ENCODE results near the gene KRTAP5-3.

Gene KRTAP5-3

DNA sequence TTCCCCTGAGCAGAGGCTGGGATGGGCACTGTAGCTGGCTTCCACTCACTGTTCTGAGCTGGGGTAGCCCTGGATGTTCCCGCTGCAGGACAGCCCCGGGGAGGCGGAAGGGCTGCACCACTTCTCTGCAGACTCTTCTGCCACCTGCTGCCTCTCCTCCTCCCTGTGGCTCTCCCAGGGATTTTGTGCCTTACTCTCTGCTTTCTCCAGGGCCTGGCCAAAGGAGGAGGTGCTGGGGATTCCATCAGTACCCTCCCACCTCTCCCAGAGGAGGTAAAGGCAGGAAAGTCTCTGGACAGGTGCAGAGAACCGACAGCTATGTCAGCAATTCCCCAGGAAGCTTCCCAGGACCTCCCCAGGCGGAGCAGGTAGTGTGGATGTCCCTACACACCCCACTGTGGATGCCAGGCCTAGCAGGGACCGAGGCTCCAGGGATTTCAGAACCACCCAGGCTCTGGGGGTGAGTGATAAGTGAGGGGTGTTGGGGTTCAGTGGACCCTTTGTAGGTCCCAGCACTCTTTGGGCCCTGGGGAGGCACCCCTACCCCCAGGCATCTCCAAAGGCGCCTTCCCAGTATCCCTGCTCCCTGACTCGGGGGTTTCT, 47.5 kb downstream of the KRTAP5-3 start:
- H4K8ac ChIP-seq (ENCODE audit: low read depth, low read length): no peak overlapping the region
- peaks cover 0 to 10% of the 10 kb centered on the region in 2 donors for H3K36me3 ChIP-seq (replicated peaks in 1 of 2; ENCODE audit: control insufficient read depth in 2 of 2, insufficient read depth in 2 of 2, low read length in 2 of 2)
- H3K4me3 ChIP-seq (ENCODE audit: low read length in 2 of 2): no peak overlapping the region
- peak overlapping the region; percentile 56 for H2AK5ac ChIP-seq (ENCODE audit: low read depth, low read length)
- peaks cover 3% of the 10 kb centered on the region for H3K79me1 ChIP-seq (ENCODE audit: low read depth, low read length)
- H3K18ac ChIP-seq (ENCODE audit: low read length): peak overlapping the region; percentile 4
- no peak overlapping the region for H3K9ac ChIP-seq (ENCODE audit: low read depth, low read length, poor library complexity)
- peaks cover 0 to 32% (median 27%) of the 10 kb centered on the region in 3 experiments for H3K27me3 ChIP-seq (ENCODE audit: control insufficient read depth in 3 of 3, insufficient read depth in 3 of 3, low read depth in 1 of 3, low read length in 3 of 3)
- no peak for DNase-seq (ENCODE audit: low spot score)
- H4K91ac ChIP-seq (ENCODE audit: low read depth, low read length, poor library complexity): no peak overlapping the region
- peaks cover 6 to 22% of the 10 kb centered on the region in 2 donors for H3K4me1 ChIP-seq (ENCODE audit: control insufficient read depth in 2 of 2, insufficient read depth in 1 of 2, low read depth in 1 of 2, low read length in 2 of 2)
- H2BK120ac ChIP-seq (ENCODE audit: low read depth, low read length): no peak overlapping the region
- H3K27ac ChIP-seq (replicated peaks; ENCODE audit: low read length): no peak overlapping the region
- no peak overlapping the region for H2BK12ac ChIP-seq (ENCODE audit: low read length)
- no peak overlapping the region for H3K4ac ChIP-seq (ENCODE audit: low read length)
- peak overlapping the region; percentile 11 for H3K4me2 ChIP-seq (ENCODE audit: insufficient read depth, low read length, poor library complexity, severe bottlenecking)
- peaks cover 0 to 3% of the 10 kb centered on the region in 2 donors for H3K9me3 ChIP-seq (replicated peaks in 1 of 2; ENCODE audit: control insufficient read depth in 2 of 2, insufficient read depth in 1 of 2, low read depth in 1 of 2, low read length in 2 of 2)
- no peak overlapping the region for H2BK5ac ChIP-seq (ENCODE audit: low read length)
- no peak overlapping the region for H2BK15ac ChIP-seq (ENCODE audit: low read length)
- WGBS, 2 donors (ENCODE audit: extremely low coverage in 2 of 2, insufficient read length in 2 of 2, insufficient replicate concordance in 1 of 2): no CpG with 5 or more reads among the region's 8 CpGs
- H2AFZ ChIP-seq (ENCODE audit: low read length): no peak overlapping the region
- H3K14ac ChIP-seq (ENCODE audit: low read length): no peak overlapping the region
- no peak overlapping the region for H3K23ac ChIP-seq (ENCODE audit: low read depth, low read length, poor library complexity)

- Histone ChIP-seq H3K9me3 (replicated peaks in 1 of 2; ENCODE audit: control insufficient read depth in 2 of 2, insufficient read depth in 1 of 2, low read depth in 1 of 2, low read length in 2 of 2) (peaks cover 0 to 3% of the 10 kb centered on the region in 2 donors), H2AK5ac (ENCODE audit: low read depth, low read length) (peak overlapping the region; percentile 56), H3K9ac (ENCODE audit: low read depth, low read length, poor library complexity) (no peak overlapping the region), H2BK5ac (ENCODE audit: low read length) (peak overlapping the region; percentile 42), H2BK15ac (ENCODE audit: low read length) (peak overlapping the region; percentile 58), H3K18ac (ENCODE audit: low read length) (peak overlapping the region; percentile 4), H3K4me1 (ENCODE audit: control insufficient read depth in 2 of 2, insufficient read depth in 1 of 2, low read depth in 1 of 2, low read length in 2 of 2) (peaks cover 6 to 22% of the 10 kb centered on the region in 2 donors), H2AFZ (ENCODE audit: low read length) (no peak overlapping the region), H3K27me3 (ENCODE audit: control insufficient read depth in 3 of 3, insufficient read depth in 3 of 3, low read depth in 1 of 3, low read length in 3 of 3) (peaks cover 2 to 37% (median 33%) of the 10 kb centered on the region in 3 experiments), H4K91ac (ENCODE audit: low read depth, low read length, poor library complexity) (no peak overlapping the region), H3K14ac (ENCODE audit: low read length) (no peak overlapping the region), H3K36me3 (replicated peaks in 1 of 2; ENCODE audit: control insufficient read depth in 2 of 2, insufficient read depth in 2 of 2, low read length in 2 of 2) (peaks cover 0 to 10% of the 10 kb centered on the region in 2 donors), H2BK120ac (ENCODE audit: low read depth, low read length) (no peak overlapping the region), H3K23ac (ENCODE audit: low read depth, low read length, poor library complexity) (no peak overlapping the region), H4K8ac (ENCODE audit: low read depth, low read length) (no peak overlapping the region), H3K27ac (replicated peaks; ENCODE audit: low read length) (no peak overlapping the region), H3K4ac (ENCODE audit: low read length) (no peak overlapping the region), H2BK12ac (ENCODE audit: low read length) (no peak overlapping the region), H3K4me3 (ENCODE audit: low read length in 2 of 2) (no peak overlapping the region), H3K79me1 (ENCODE audit: low read depth, low read length) (peaks cover 3% of the 10 kb centered on the region), H3K4me2 (ENCODE audit: insufficient read depth, low read length, poor library complexity, severe bottlenecking) (no peak overlapping the region)
- no CpG with 5 or more reads among the region's 15 CpGs for WGBS, 2 donors (ENCODE audit: extremely low coverage in 2 of 2, insufficient read length in 2 of 2, insufficient replicate concordance in 1 of 2)
- no peak for DNase-seq (ENCODE audit: low spot score)
Observed at GRCh38 chr11:1560002-1560648, 48.1 kb downstream of the KRTAP5-3 start.

GRCh38 chr11:1559111-1559951, 48.9 kb downstream of the KRTAP5-3 start:
- Histone ChIP-seq H3K4me1 (ENCODE audit: control insufficient read depth in 2 of 2, insufficient read depth in 1 of 2, low read depth in 1 of 2, low read length in 2 of 2) (peaks cover 2 to 16% of the 10 kb centered on the region in 2 donors), H2BK5ac (ENCODE audit: low read length) (peak overlapping the region; percentile 42), H3K4me3 (ENCODE audit: low read length in 2 of 2) (no peak overlapping the region), H3K9me3 (replicated peaks in 1 of 2; ENCODE audit: control insufficient read depth in 2 of 2, insufficient read depth in 1 of 2, low read depth in 1 of 2, low read length in 2 of 2) (peaks cover 0 to 3% of the 10 kb centered on the region in 2 donors), H4K91ac (ENCODE audit: low read depth, low read length, poor library complexity) (no peak overlapping the region), H3K27ac (replicated peaks; ENCODE audit: low read length) (no peak overlapping the region), H2BK12ac (ENCODE audit: low read length) (peak overlapping the region; percentile 31), H3K36me3 (replicated peaks in 1 of 2; ENCODE audit: control insufficient read depth in 2 of 2, insufficient read depth in 2 of 2, low read length in 2 of 2) (peaks cover 0 to 8% of the 10 kb centered on the region in 2 donors), H3K14ac (ENCODE audit: low read length) (peak overlapping the region; percentile 94), H3K79me1 (ENCODE audit: low read depth, low read length) (peaks cover 3% of the 10 kb centered on the region), H3K4me2 (ENCODE audit: insufficient read depth, low read length, poor library complexity, severe bottlenecking) (no peak overlapping the region), H3K23ac (ENCODE audit: low read depth, low read length, poor library complexity) (peak overlapping the region; percentile 3), H2BK15ac (ENCODE audit: low read length) (no peak overlapping the region), H2AFZ (ENCODE audit: low read length) (no peak overlapping the region), H3K27me3 (ENCODE audit: control insufficient read depth in 3 of 3, insufficient read depth in 3 of 3, low read depth in 1 of 3, low read length in 3 of 3) (peaks cover 2 to 39% (median 33%) of the 10 kb centered on the region in 3 experiments), H3K9ac (ENCODE audit: low read depth, low read length, poor library complexity) (peak overlapping the region; percentile 1), H3K18ac (ENCODE audit: low read length) (peak overlapping the region; percentile 71), H2AK5ac (ENCODE audit: low read depth, low read length) (peak overlapping the region; percentile 84), H2BK120ac (ENCODE audit: low read depth, low read length) (no peak overlapping the region), H3K4ac (ENCODE audit: low read length) (peak overlapping the region; percentile 53), H4K8ac (ENCODE audit: low read depth, low read length) (no peak overlapping the region)
- DNase-seq (ENCODE audit: low spot score): no peak
- WGBS, 2 donors (ENCODE audit: extremely low coverage in 2 of 2, insufficient read length in 2 of 2, insufficient replicate concordance in 1 of 2): no CpG with 5 or more reads among the region's 29 CpGs

DNA sequence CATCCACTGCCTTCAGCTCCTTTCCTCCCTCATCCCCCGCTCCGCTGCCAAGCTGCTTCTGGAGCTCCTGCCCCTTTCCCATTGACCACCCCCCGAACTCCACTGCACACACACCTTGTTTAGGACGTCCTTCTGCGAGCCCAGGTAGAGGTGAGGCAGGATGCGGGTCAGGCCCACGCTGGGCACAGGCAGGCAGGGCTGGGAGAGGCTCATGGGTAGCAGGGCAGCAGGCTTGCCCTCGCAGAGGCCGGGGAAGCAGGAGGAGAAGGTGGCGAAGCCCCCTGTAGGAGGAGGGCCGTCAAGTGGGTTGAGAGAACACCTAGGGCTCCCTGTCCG, 49.5 kb downstream of the KRTAP5-3 start:
- Histone ChIP-seq H3K79me1 (ENCODE audit: low read depth, low read length) (peaks cover under 1% of the 10 kb centered on the region), H3K9me3 (replicated peaks in 1 of 2; ENCODE audit: control insufficient read depth in 2 of 2, insufficient read depth in 1 of 2, low read depth in 1 of 2, low read length in 2 of 2) (no peaks in the 10 kb centered on the region), H4K91ac (ENCODE audit: low read depth, low read length, poor library complexity) (no peak overlapping the region), H3K9ac (ENCODE audit: low read depth, low read length, poor library complexity) (no peak overlapping the region), H3K14ac (ENCODE audit: low read length) (peak overlapping the region; percentile 94), H2BK15ac (ENCODE audit: low read length) (no peak overlapping the region), H3K4ac (ENCODE audit: low read length) (no peak overlapping the region), H3K18ac (ENCODE audit: low read length) (peak overlapping the region; percentile 44), H2BK5ac (ENCODE audit: low read length) (no peak overlapping the region), H3K4me3 (ENCODE audit: low read length in 2 of 2) (peak overlapping the region in 1 of 2 donors; percentile 42), H3K4me1 (ENCODE audit: control insufficient read depth in 2 of 2, insufficient read depth in 1 of 2, low read depth in 1 of 2, low read length in 2 of 2) (peaks cover 0 to 10% of the 10 kb centered on the region in 2 donors), H3K23ac (ENCODE audit: low read depth, low read length, poor library complexity) (peak overlapping the region; percentile 34), H3K4me2 (ENCODE audit: insufficient read depth, low read length, poor library complexity, severe bottlenecking) (no peak overlapping the region), H2AFZ (ENCODE audit: low read length) (no peak overlapping the region), H3K36me3 (replicated peaks in 1 of 2; ENCODE audit: control insufficient read depth in 2 of 2, insufficient read depth in 2 of 2, low read length in 2 of 2) (peaks cover 0 to 8% of the 10 kb centered on the region in 2 donors), H3K27me3 (ENCODE audit: control insufficient read depth in 3 of 3, insufficient read depth in 3 of 3, low read depth in 1 of 3, low read length in 3 of 3) (peaks cover 2 to 44% (median 37%) of the 10 kb centered on the region in 3 experiments), H4K8ac (ENCODE audit: low read depth, low read length) (no peak overlapping the region), H2AK5ac (ENCODE audit: low read depth, low read length) (peak overlapping the region; percentile 84), H3K27ac (replicated peaks; ENCODE audit: low read length) (no peak overlapping the region), H2BK12ac (ENCODE audit: low read length) (peak overlapping the region; percentile 31), H2BK120ac (ENCODE audit: low read depth, low read length) (no peak overlapping the region)
- no peak for DNase-seq (ENCODE audit: low spot score)
- no CpG with 5 or more reads among the region's 12 CpGs for WGBS, 2 donors (ENCODE audit: extremely low coverage in 2 of 2, insufficient read length in 2 of 2, insufficient replicate concordance in 1 of 2)
